Measurements from ENCODE around the gene AIFM1.

Gene AIFM1

DNA sequence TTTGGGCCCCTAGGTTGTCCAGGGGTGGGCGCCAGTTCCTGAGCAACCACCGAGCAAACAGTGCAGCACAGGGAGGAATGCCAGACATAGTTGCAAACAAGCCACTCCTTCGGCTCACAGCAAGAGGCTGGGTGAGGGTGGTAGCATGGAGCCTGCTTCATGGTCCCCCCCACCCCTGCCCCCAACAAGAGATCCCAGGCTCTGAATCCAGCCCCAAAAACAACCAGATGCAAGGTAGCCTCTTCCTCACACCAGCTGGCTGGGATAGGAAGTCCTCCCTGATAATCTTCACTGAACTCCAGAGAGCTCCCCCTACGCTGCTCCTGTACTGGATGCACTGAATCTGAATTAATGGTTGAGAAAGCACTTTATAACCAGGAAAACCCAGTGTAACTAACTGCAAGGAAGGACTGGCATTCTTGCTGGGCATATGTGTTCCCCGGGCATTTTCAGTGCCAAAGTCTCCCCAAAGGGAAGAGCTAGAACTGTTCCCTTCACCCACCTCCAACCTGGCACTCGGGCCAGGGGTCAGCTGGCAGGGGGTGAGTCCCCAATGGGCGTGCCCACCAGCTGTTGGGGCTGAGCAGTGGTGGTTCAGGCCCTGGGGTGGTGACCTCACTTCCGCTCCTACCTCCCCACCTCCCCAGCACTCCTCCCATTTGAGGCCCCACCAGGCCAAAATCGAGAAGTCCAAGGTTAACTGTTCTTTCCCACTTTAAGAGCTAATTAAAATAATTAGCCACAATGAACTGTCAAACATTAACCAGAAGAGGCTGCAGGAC is 56.8 kb downstream of the AIFM1 start:
- Histone ChIP-seq H3K9ac (ENCODE audit: low read length in 2 of 2) (peak overlapping the region in 1 of 2 donors; percentile 13), H3K27me3 (ENCODE audit: control insufficient read depth in 1 of 2, insufficient read depth in 2 of 2, low read length in 2 of 2) (peaks cover 0 to 3% of the 10 kb centered on the region in 2 donors), H3K4me3 (ENCODE audit: low read length in 2 of 2) (peak overlapping the region in 1 of 2 donors; percentile 71), H3K36me3 (ENCODE audit: control insufficient read depth in 2 of 2, insufficient read depth in 2 of 2, low read length in 2 of 2) (no peaks in the 10 kb centered on the region), H3K4me1 (ENCODE audit: control insufficient read depth, insufficient read depth, low read length) (peaks cover 20% of the 10 kb centered on the region), H3K27ac (ENCODE audit: low read length) (no peak overlapping the region), H3K9me3 (ENCODE audit: control insufficient read depth in 2 of 2, low read length in 2 of 2) (no peaks in the 10 kb centered on the region)

DNA sequence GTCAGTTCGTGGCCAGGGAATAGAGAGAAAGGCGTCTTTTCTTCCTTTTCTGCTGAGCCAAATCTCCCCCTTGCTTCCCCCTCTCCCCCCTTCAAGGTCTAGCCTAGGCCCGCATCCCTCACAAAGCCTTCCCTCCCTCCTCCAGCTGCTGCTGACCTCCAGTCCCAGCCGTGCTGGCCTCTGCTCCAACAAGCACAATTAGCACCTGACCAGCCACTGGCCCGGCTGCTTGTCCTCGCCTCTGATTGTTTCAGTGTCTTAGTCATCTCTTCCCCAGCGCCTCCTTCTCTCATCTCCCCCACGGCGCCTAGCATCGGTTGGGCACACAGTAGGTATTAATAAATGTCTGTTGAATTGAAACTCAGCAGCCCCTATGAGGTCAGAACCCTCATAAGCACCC is 59.6 kb downstream of the AIFM1 start:
- no peaks in the 10 kb centered on the region for H3K9me3 ChIP-seq (ENCODE audit: control insufficient read depth in 2 of 2, low read length in 2 of 2)
- no peaks in the 10 kb centered on the region for H3K36me3 ChIP-seq (ENCODE audit: control insufficient read depth in 2 of 2, insufficient read depth in 2 of 2, low read length in 2 of 2)
- no peak overlapping the region for H3K9ac ChIP-seq (ENCODE audit: low read length in 2 of 2)
- no peak overlapping the region for H3K27ac ChIP-seq (ENCODE audit: low read length)
- peaks cover 0 to 3% of the 10 kb centered on the region in 2 donors for H3K27me3 ChIP-seq (ENCODE audit: control insufficient read depth in 1 of 2, insufficient read depth in 2 of 2, low read length in 2 of 2)
- H3K4me1 ChIP-seq (ENCODE audit: control insufficient read depth, insufficient read depth, low read length), result peaks cover 20% of the 10 kb centered on the region
- H3K4me3 ChIP-seq (ENCODE audit: low read length in 2 of 2), result no peak overlapping the region

DNA sequence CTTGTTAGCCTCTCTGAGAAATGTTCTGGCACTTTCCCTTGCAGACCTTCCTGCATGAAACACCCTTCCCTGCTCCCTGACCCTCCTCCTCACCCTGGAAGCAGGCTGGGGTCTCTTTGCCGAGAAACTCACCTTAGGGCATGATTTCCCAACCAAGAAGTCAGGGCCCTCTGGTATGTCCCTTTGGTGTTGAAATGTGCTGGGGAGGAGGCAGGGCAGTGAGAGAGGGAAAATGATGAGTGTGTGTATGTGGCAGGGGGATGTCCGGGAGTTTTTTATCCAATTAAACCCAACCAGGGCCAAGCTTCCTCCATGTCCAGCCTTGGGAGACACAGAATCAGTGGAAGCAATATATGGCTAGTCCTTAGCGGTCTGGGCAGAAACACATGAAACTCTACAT is 60.4 kb downstream of the AIFM1 start:
- no peaks in the 10 kb centered on the region for H3K9me3 ChIP-seq (ENCODE audit: control insufficient read depth in 2 of 2, low read length in 2 of 2)
- peaks cover 20% of the 10 kb centered on the region for H3K4me1 ChIP-seq (ENCODE audit: control insufficient read depth, insufficient read depth, low read length)
- no peak overlapping the region for H3K9ac ChIP-seq (ENCODE audit: low read length in 2 of 2)
- H3K36me3 ChIP-seq (ENCODE audit: control insufficient read depth in 2 of 2, insufficient read depth in 2 of 2, low read length in 2 of 2), result no peaks in the 10 kb centered on the region
- no peak overlapping the region for H3K4me3 ChIP-seq (ENCODE audit: low read length in 2 of 2)
- H3K27me3 ChIP-seq (ENCODE audit: control insufficient read depth in 1 of 2, insufficient read depth in 2 of 2, low read length in 2 of 2), result peaks cover 0 to 3% of the 10 kb centered on the region in 2 donors
- no peak overlapping the region for H3K27ac ChIP-seq (ENCODE audit: low read length)

DNA sequence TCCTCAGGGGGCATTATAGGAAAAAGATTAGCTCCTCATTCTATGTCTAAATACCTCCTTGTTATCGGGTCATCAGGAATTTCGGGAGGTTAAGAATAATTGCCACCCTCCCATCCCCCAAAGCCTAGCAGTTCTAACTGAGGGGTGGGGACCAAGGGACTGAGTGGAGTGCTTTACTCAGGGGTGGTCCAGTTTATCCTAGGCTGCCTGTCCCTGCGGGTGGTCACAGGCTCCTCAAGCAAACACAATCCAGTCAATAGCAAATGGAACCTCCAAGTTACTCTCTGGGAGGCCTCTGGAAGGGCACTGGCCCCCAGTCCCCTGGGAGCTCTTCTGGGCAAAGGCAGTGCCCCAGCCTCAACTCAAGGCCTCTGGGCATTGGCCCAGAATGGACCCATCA is 62.0 kb downstream of the AIFM1 start:
- Histone ChIP-seq H3K9me3 (ENCODE audit: control insufficient read depth in 2 of 2, low read length in 2 of 2) (no peaks in the 10 kb centered on the region), H3K36me3 (ENCODE audit: control insufficient read depth in 2 of 2, insufficient read depth in 2 of 2, low read length in 2 of 2) (no peaks in the 10 kb centered on the region), H3K9ac (ENCODE audit: low read length in 2 of 2) (no peak overlapping the region), H3K4me3 (ENCODE audit: low read length in 2 of 2) (no peak overlapping the region), H3K4me1 (ENCODE audit: control insufficient read depth, insufficient read depth, low read length) (peaks cover 17% of the 10 kb centered on the region), H3K27ac (ENCODE audit: low read length) (no peak overlapping the region), H3K27me3 (ENCODE audit: control insufficient read depth in 1 of 2, insufficient read depth in 2 of 2, low read length in 2 of 2) (peaks cover 0 to 3% of the 10 kb centered on the region in 2 donors)

DNA sequence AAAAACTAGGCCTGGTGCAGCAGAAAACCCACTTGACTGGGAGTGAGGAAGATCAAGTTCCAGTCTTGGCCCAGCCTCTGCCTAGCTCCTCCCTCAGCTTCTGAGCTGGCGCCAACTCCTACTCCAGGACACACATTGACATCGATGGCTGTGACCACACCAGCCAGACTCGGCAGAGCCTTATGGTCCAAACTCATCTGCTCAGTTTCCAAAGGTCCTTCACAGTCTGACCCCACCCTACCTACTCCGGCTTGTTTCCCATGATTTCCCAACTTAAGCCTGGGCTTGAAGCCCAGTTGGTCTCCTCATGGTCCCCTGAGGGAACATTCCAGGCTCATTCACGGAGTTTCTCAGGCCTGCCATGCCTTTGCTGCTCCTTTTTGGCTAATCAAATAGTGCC is 65.5 kb downstream of the AIFM1 start:
- no peaks in the 10 kb centered on the region for H3K9me3 ChIP-seq (ENCODE audit: control insufficient read depth in 2 of 2, low read length in 2 of 2)
- H3K27ac ChIP-seq (ENCODE audit: low read length), result no peak overlapping the region
- peaks cover 5% of the 10 kb centered on the region for H3K4me1 ChIP-seq (ENCODE audit: control insufficient read depth, insufficient read depth, low read length)
- H3K9ac ChIP-seq (ENCODE audit: low read length in 2 of 2), result no peak overlapping the region
- no peak overlapping the region for H3K4me3 ChIP-seq (ENCODE audit: low read length in 2 of 2)
- no peaks in the 10 kb centered on the region for H3K36me3 ChIP-seq (ENCODE audit: control insufficient read depth in 2 of 2, insufficient read depth in 2 of 2, low read length in 2 of 2)
- H3K27me3 ChIP-seq (ENCODE audit: control insufficient read depth in 1 of 2, insufficient read depth in 2 of 2, low read length in 2 of 2), result no peaks in the 10 kb centered on the region

DNA sequence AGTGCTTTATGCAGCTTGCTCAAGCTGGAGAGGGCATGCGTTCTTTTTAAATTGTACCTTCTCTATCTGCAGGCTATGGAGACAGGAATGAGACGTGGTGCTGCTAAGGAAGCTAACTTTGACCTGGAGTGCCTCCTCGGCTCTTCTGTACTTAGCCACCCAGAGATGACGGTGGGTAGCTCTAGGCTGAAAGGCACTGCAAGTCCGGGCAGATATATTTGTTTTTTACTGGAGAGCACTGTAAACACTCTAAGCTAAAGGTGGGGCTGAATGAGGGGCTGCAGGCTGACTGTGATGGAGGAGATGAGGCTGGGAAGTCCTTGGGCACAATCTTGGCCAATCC is 67.5 kb downstream of the AIFM1 start:
- H3K4me1 ChIP-seq (ENCODE audit: control insufficient read depth, insufficient read depth, low read length), result peaks cover 4% of the 10 kb centered on the region
- H3K9me3 ChIP-seq (ENCODE audit: control insufficient read depth in 2 of 2, low read length in 2 of 2), result no peaks in the 10 kb centered on the region
- no peak overlapping the region for H3K9ac ChIP-seq (ENCODE audit: low read length in 2 of 2)
- no peaks in the 10 kb centered on the region for H3K27me3 ChIP-seq (ENCODE audit: control insufficient read depth in 1 of 2, insufficient read depth in 2 of 2, low read length in 2 of 2)
- no peaks in the 10 kb centered on the region for H3K36me3 ChIP-seq (ENCODE audit: control insufficient read depth in 2 of 2, insufficient read depth in 2 of 2, low read length in 2 of 2)
- no peak overlapping the region for H3K27ac ChIP-seq (ENCODE audit: low read length)
- no peak overlapping the region for H3K4me3 ChIP-seq (ENCODE audit: low read length in 2 of 2)

DNA sequence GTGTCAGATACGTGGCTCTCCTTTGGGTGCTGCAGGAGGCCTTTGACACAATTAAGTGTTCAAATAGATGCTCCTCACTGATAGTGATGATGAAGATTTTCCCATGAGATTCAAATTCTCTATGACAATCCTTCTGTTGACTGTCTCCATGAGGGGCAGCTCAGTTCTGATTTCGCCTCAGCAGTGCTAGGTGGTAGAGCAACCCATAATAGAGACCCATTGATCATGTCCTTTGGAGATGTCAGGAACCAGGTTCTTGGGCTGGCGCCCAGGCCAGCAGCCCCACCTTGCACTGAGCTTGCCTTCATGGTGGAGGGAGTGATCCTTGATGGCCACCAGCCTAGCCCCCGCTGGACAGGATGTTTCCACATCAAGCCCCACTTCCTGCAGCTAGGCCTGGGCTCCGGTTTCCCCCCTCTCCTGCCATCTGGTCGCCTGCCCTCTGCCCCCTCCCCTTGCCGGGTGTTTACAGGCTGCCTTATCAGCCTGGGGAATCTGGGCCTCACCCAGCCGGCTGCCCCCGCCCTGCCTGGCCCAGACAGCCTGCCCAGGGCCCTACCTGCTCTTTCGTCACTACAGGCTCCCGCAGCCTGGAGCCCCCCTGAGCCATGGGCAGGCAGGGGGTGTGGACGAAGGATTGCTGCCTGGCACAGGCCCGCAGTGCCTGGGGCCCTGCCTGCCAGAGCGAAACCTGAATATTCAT is 68.0 kb downstream of the AIFM1 start:
- Histone ChIP-seq H3K9ac (ENCODE audit: low read length in 2 of 2) (no peak overlapping the region), H3K9me3 (ENCODE audit: control insufficient read depth in 2 of 2, low read length in 2 of 2) (no peaks in the 10 kb centered on the region), H3K27me3 (ENCODE audit: control insufficient read depth in 1 of 2, insufficient read depth in 2 of 2, low read length in 2 of 2) (no peaks in the 10 kb centered on the region), H3K4me1 (ENCODE audit: control insufficient read depth, insufficient read depth, low read length) (peaks cover 4% of the 10 kb centered on the region), H3K4me3 (ENCODE audit: low read length in 2 of 2) (no peak overlapping the region), H3K36me3 (ENCODE audit: control insufficient read depth in 2 of 2, insufficient read depth in 2 of 2, low read length in 2 of 2) (no peaks in the 10 kb centered on the region), H3K27ac (ENCODE audit: low read length) (no peak overlapping the region)

DNA sequence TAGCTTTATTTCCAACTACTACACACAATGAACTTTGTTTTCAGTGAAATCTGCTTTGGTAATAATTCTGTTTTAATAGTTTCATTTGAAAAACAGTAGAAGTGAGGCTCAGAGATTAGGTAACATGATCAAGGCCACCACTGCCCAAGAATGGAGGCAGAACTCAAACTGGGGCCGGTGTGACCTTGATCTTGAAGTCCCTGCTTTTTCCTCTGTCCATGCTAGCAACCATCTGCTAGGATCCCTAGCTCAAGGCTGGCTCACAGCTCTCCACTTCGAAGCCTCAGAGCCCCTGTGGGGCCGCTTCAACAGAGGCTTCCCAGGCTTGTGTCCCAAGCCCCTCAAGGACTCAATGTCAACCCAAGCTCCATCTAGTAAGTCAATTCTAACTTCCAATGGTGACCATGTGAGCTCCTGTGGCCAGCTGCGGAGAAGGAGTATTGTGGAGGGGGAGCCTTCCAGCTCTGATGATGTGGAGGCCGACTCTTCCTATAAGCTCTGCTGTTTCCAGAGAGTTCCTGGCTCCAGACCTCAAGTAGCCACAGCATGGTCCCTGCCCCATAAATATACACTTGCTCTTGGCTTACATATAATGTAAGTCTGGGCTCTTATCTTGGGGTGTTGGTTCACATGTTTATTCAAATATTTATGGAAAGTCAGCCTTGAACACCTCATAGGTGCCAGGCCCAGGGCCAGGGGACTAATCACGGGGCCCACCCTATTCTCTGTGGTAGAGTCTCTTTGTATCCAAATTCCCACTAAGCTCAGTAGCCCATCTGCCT is 70.2 kb downstream of the AIFM1 start:
- Histone ChIP-seq H3K27ac (ENCODE audit: low read length) (no peak overlapping the region), H3K4me3 (ENCODE audit: low read length in 2 of 2) (no peak overlapping the region), H3K36me3 (ENCODE audit: control insufficient read depth in 2 of 2, insufficient read depth in 2 of 2, low read length in 2 of 2) (no peaks in the 10 kb centered on the region), H3K9ac (ENCODE audit: low read length in 2 of 2) (no peak overlapping the region), H3K27me3 (ENCODE audit: control insufficient read depth in 1 of 2, insufficient read depth in 2 of 2, low read length in 2 of 2) (peaks cover 0 to 2% of the 10 kb centered on the region in 2 donors), H3K4me1 (ENCODE audit: control insufficient read depth, insufficient read depth, low read length) (peaks cover 4% of the 10 kb centered on the region), H3K9me3 (ENCODE audit: control insufficient read depth in 2 of 2, low read length in 2 of 2) (no peaks in the 10 kb centered on the region)

DNA sequence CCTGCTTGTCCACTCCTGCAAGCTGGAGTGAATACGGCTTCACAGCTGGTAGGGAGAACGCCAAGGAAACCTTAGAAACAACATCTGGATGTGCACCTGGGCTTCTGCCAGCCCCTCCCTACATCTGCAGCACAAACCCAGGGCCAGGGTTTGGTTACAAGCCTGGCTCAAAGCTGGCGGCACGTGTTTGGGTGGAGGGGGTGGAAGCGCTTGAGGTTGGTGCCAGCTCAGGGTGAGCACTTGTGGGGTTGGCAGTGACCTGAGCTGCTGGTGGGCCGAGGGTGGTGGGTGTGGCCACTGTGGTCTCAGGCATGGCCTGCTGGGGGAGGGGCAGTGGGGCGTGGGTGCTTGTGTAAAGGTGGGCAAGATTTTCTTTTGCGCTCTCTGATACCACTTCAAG is 70.9 kb downstream of the AIFM1 start:
- no peak overlapping the region for H3K9ac ChIP-seq (ENCODE audit: low read length in 2 of 2)
- no peak overlapping the region for H3K27ac ChIP-seq (ENCODE audit: low read length)
- peaks cover 0 to 2% of the 10 kb centered on the region in 2 donors for H3K27me3 ChIP-seq (ENCODE audit: control insufficient read depth in 1 of 2, insufficient read depth in 2 of 2, low read length in 2 of 2)
- H3K4me1 ChIP-seq (ENCODE audit: control insufficient read depth, insufficient read depth, low read length), result peaks cover 4% of the 10 kb centered on the region
- no peaks in the 10 kb centered on the region for H3K36me3 ChIP-seq (ENCODE audit: control insufficient read depth in 2 of 2, insufficient read depth in 2 of 2, low read length in 2 of 2)
- no peaks in the 10 kb centered on the region for H3K9me3 ChIP-seq (ENCODE audit: control insufficient read depth in 2 of 2, low read length in 2 of 2)
- H3K4me3 ChIP-seq (ENCODE audit: low read length in 2 of 2), result no peak overlapping the region

DNA sequence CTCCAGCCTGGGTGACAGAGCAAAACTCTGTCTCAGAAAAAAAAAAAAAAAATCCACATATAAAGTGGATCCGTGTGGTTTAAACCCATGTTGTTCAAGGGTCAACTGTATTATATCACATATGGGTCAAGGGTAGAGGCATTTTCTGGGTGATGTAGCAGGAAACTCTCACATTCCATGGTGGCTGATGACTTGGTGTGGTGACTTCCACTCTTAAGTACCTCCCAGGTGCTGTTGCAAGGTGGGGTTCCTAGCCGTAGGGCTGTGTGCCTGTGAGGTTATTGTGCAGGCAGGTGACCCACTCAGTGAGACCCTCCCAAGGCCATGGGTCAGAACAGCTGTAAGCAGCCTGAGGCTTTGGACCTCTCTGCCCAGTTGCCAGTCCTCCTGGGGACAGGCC is 72.4 kb downstream of the AIFM1 start:
- Histone ChIP-seq H3K36me3 (ENCODE audit: control insufficient read depth in 2 of 2, insufficient read depth in 2 of 2, low read length in 2 of 2) (no peaks in the 10 kb centered on the region), H3K4me1 (ENCODE audit: control insufficient read depth, insufficient read depth, low read length) (peaks cover 2% of the 10 kb centered on the region), H3K9ac (ENCODE audit: low read length in 2 of 2) (no peak overlapping the region), H3K4me3 (ENCODE audit: low read length in 2 of 2) (no peak overlapping the region), H3K27ac (ENCODE audit: low read length) (no peak overlapping the region), H3K9me3 (ENCODE audit: control insufficient read depth in 2 of 2, low read length in 2 of 2) (no peaks in the 10 kb centered on the region), H3K27me3 (ENCODE audit: control insufficient read depth in 1 of 2, insufficient read depth in 2 of 2, low read length in 2 of 2) (peaks cover 0 to 2% of the 10 kb centered on the region in 2 donors)

Data from stomach smooth muscle (tissue), 2 donors.